Measurements from ENCODE around the gene CASZ1.

DNA sequence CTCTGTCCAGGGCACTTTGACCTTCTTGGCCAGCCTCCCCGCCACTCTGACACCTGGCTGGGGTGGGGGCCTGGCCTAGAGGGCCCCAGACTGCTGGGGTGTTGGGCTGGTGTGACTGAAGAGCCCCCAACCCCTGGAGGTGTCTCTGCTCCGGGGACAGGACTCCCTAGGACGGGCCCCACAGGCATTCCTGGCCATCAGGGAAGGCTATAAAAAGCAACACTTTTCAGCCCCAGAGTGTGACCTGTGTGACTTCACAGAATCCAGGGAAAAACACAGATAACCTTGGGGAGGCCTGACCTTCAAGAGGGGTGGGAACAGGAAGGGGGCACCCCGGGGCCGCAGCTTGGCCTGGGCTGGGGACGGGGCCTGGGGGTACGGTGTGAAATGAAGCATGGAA is 24.0 kb upstream of the CASZ1 start:
- no peak for TF ChIP-seq POLR2AphosphoS5 (IDR thresholded peaks at IDR 0.05; ENCODE audit: control insufficient read depth, insufficient read depth, low read depth, low read length)
- no peak for TF ChIP-seq BACH1 (tag; IDR thresholded peaks at IDR 0.05)
- no peak for TF ChIP-seq NR1H2 (CRISPR knock-in tag; IDR thresholded peaks at IDR 0.05)
- TF ChIP-seq ZNF143 (CRISPR knock-in tag; IDR thresholded peaks at IDR 0.05) = no peak
- no peak for TF ChIP-seq ZNF668 (CRISPR knock-in tag; IDR thresholded peaks at IDR 0.05)
- no peak for TF ChIP-seq CEBPB (tag; IDR thresholded peaks at IDR 0.05)
- no peak for TF ChIP-seq ZNF644 (tag; IDR thresholded peaks at IDR 0.05; ENCODE audit: low read depth)
- no peak for TF ChIP-seq CTCF (IDR thresholded peaks at IDR 0.05 in 2 of 3, conservative IDR thresholded peaks at IDR 0.05 in 1 of 3; ENCODE audit: insufficient read depth in 2 of 3, low read depth in 1 of 3, low read length in 3 of 3)
- TF ChIP-seq RB1 (IDR thresholded peaks at IDR 0.05; ENCODE audit: low read depth) = no peak
- no peak for TF ChIP-seq SMC3 (conservative IDR thresholded peaks at IDR 0.05; ENCODE audit: insufficient read depth, low read depth, low read length)
- TF ChIP-seq EZH2 (IDR thresholded peaks at IDR 0.05; ENCODE audit: borderline replicate concordance, low read depth, low read length) = no peak
- TF ChIP-seq GTF3C2 (IDR thresholded peaks at IDR 0.05; ENCODE audit: borderline replicate concordance, extremely low read depth, insufficient read length) = no peak
